ENCODE results near the gene FHL3. TPM values are rescaled to one million over a fixed set of nuclear protein-coding genes. Genes with fewer than 3 reads are reported as not detected.

FHL3 gene
- total RNA-seq, 4 donors from 2014 or later = 7.5 to 13.8 (median 10.4) TPM

DNA sequence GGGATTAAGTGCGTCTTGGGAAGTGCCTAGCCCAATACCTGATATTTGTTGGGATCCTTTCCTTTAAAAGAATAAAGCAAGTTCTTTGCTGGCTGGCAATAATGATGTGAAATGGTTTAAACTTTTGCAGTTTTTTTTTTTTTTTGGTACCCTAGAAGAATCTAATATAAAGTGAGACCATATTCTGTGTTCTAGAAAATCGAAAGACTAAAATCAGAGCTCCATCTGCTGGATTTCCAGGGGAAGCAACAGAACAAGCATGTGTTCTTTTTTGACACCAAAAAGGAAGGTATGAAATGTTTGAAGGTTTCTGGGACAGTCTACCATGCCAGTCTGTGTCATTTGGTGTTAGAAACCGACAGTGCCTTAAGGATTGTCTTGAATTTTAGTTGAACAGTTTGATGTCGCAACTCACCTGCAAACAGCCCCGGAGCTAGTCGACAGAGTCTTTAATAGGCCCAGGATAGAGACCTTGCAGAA is 13.6 kb upstream of the FHL3 start:
- intact Hi-C loops (cut with DNase I) = no loop called here
- Histone ChIP-seq H3K27ac (no peak overlapping the region), H3K36me3 (peaks cover 52 to 58% of the 10 kb centered on the region in 2 donors), H3K4me1 (peaks cover 0 to 7% of the 10 kb centered on the region in 2 donors), H3K9me3 (no peaks in the 10 kb centered on the region), H3K27me3 (no peaks in the 10 kb centered on the region), H3K4me3 (replicated peaks in 1 of 3) (no peak overlapping the region)
- TF ChIP-seq POLR2A (IDR thresholded peaks at IDR 0.05) = no peak
- TF ChIP-seq, protein P1, sequence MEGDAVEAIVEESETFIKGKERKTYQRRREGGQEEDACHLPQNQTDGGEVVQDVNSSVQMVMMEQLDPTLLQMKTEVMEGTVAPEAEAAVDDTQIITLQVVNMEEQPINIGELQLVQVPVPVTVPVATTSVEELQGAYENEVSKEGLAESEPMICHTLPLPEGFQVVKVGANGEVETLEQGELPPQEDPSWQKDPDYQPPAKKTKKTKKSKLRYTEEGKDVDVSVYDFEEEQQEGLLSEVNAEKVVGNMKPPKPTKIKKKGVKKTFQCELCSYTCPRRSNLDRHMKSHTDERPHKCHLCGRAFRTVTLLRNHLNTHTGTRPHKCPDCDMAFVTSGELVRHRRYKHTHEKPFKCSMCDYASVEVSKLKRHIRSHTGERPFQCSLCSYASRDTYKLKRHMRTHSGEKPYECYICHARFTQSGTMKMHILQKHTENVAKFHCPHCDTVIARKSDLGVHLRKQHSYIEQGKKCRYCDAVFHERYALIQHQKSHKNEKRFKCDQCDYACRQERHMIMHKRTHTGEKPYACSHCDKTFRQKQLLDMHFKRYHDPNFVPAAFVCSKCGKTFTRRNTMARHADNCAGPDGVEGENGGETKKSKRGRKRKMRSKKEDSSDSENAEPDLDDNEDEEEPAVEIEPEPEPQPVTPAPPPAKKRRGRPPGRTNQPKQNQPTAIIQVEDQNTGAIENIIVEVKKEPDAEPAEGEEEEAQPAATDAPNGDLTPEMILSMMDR (IDR thresholded peaks at IDR 0.05) = peak in 2 of 6 experiments; percentile 20 to 41
- 80 to 82% methylated on average over 6 of the region's 6 CpGs for WGBS, 2 donors
- DNase-seq = no peak

GRCh38 chr1:38015978-38016725 is 10.8 kb upstream of the FHL3 start:
- Histone ChIP-seq H3K9me3 (no peaks in the 10 kb centered on the region), H3K27me3 (no peaks in the 10 kb centered on the region), H3K4me1 (peaks cover 0 to 15% of the 10 kb centered on the region in 2 donors), H3K36me3 (peaks cover 27 to 35% of the 10 kb centered on the region in 2 donors), H3K27ac (no peak overlapping the region), H3K4me3 (replicated peaks in 1 of 3) (no peak overlapping the region)
- no peak for DNase-seq
- intact Hi-C loops (cut with DNase I) = no loop called here
- 61 to 67% methylated on average over 6 of the region's 6 CpGs for WGBS, 2 donors
- TF ChIP-seq, protein P1 (IDR thresholded peaks at IDR 0.05) = no peak
- no peak for TF ChIP-seq POLR2A (IDR thresholded peaks at IDR 0.05)

- Histone ChIP-seq H3K27me3 (no peaks in the 10 kb centered on the region), H3K4me3 (replicated peaks in 1 of 3) (no peak overlapping the region), H3K27ac (no peak overlapping the region), H3K9me3 (no peaks in the 10 kb centered on the region), H3K4me1 (peaks cover 0 to 15% of the 10 kb centered on the region in 2 donors), H3K36me3 (peaks cover 15 to 23% of the 10 kb centered on the region in 2 donors)
- TF ChIP-seq, protein P1 (IDR thresholded peaks at IDR 0.05) = no peak
- no peak for TF ChIP-seq POLR2A (IDR thresholded peaks at IDR 0.05)
- WGBS, 2 donors = 85% methylated on average over 11 of the region's 11 CpGs
- no peak for DNase-seq
- intact Hi-C loops (cut with DNase I) = no loop called here
These were observed 9.6 kb upstream of the FHL3 start for GRCh38 chr1:38014724-38015424.

- no peak overlapping the region for H3K27ac ChIP-seq
- no peaks in the 10 kb centered on the region for H3K9me3 ChIP-seq
- H3K4me3 ChIP-seq (replicated peaks in 1 of 3) = no peak overlapping the region
- 61 to 79% methylated on average over 4 of the region's 4 CpGs for WGBS, 2 donors
- peaks cover 9 to 18% of the 10 kb centered on the region in 2 donors for H3K36me3 ChIP-seq
- no peak for DNase-seq
- H3K4me1 ChIP-seq = peaks cover 0 to 15% of the 10 kb centered on the region in 2 donors
- intact Hi-C loops (cut with DNase I) = no loop called here
- no peaks in the 10 kb centered on the region for H3K27me3 ChIP-seq
- TF ChIP-seq POLR2A (IDR thresholded peaks at IDR 0.05) = no peak
- TF ChIP-seq, protein P1 (IDR thresholded peaks at IDR 0.05) = no peak
These were observed 8.9 kb upstream of the FHL3 start for GRCh38 chr1:38014171-38014570.

GRCh38 chr1:38013227-38013622 is 7.9 kb upstream of the FHL3 start:
- Histone ChIP-seq H3K4me1 (peaks cover 0 to 15% of the 10 kb centered on the region in 2 donors), H3K27me3 (no peaks in the 10 kb centered on the region), H3K4me3 (replicated peaks in 1 of 3) (peak overlapping the region; percentile 34 to 75 (median 46)), H3K36me3 (peaks cover 6 to 16% of the 10 kb centered on the region in 2 donors), H3K9me3 (no peaks in the 10 kb centered on the region), H3K27ac (peak overlapping the region in 2 of 3 donors; percentile 77 to 79)
- intact Hi-C loops (cut with DNase I) = no loop called here
- WGBS, 2 donors = 16% methylated on average over 4 of the region's 4 CpGs
- TF ChIP-seq, protein P1 (IDR thresholded peaks at IDR 0.05) = no peak
- TF ChIP-seq POLR2A (IDR thresholded peaks at IDR 0.05) = no peak
- DNase-seq = no peak
